Renal cortical epithelial cell (primary cell): Measurements from ENCODE around the gene PAFAH1B1. TPM values are rescaled to one million over a fixed set of nuclear protein-coding genes. Genes with fewer than 3 reads are reported as not detected.
"Not testable (repeated sequence)": the region's sequence is repeated elsewhere in the genome, so short reads cannot be mapped to it uniquely, and the experiment has no call there.

Experiments
- DNase-seq: peaks from one replicate; pipeline ENCODE4 v3.0.0-alpha.2; 2011; ENCODE audit warnings: low read depth
- total RNA-seq: library from RNA; depleted of rRNA; stranded (reverse); fragments of >200 nt; gene quantifications from 2 replicates; pipeline ENCODE4 v1.2.3, GENCODE V29; 2014

PAFAH1B1 gene
- total RNA-seq, 1 donor from 2014 or later, result 169 TPM

DNA sequence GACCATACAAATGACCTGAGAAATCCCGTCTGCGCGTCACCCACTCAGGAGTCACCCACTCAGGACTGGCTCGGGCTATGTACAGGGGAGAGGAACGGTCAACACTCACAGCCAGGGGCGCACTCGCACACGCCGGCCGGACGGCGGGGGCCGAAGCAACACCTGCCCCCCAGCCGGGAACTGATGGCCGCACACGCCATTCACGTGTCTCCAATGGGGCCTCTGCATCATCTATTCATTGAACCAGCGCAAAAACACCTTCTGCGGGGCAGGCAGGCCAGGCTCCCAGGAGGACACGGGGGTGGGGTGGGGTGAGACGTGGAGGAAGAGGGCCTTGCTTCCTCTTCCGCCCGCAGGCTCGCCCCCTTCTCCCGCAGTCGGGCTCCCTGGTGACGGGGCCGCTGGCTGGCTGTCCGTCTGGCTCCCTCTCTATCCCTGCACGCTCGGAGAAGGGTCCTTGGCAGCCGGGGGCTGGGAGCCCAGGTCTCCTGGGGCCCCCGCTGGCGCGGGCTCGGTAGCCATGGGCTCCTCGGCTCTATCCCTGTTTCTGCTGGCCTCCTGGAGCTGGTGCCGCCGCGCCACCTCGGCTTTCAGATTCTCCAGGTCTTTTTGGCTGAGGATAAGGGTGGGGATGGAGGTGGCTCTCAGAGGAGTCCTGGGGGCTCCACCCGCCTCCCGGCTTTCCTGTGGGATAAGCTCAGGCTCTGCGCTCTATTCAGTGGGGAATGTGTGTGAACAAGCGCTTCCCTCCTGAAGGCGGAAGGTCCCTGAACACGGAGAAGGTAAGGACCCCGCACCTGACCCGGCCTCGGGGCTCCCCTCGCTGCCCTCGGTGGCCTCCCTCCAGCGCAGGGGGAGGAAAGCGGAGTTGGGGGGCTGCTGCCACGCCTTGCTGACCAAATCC, 97.0 kb downstream of the PAFAH1B1 start:
- no peak for DNase-seq

DNA sequence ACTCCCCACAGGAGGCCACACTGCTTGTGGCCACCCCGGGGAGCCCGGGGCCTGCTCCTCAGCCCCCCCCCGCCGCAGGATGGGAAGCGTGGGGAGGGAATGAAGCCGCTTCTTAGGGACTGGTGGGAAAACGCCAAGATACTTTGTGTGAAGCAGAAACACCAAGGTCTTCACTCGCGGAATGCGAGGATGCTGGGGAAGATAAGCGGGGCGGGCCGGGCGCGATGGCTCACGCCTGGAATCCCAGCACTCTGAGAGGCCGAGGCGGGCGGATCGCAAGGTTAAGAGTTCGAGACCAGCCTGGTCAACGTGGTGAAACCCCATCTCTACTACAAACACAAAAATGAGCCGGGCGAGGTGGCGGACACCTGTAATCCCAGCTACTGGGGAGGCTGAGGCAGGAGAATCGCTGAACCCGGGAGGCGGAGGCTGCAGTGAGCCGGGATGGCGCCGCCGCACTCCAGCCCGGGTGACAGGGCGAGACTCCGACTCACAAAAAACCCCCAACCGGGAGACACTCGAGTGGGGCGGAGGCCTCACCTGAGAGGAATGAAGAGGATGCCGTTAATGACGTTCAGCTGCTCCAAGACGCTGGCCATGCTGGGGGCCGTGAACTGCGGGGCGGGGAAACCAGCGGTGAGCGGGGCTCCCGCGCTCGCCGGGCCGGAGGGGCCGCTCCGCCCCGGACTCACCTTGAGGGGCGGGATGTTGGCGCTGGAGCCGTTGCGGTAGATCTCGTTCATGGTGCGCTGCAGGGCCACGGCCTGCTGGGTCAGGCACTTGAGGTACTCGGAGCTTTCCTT, 97.8 kb downstream of the PAFAH1B1 start:
- no peak for DNase-seq

DNA sequence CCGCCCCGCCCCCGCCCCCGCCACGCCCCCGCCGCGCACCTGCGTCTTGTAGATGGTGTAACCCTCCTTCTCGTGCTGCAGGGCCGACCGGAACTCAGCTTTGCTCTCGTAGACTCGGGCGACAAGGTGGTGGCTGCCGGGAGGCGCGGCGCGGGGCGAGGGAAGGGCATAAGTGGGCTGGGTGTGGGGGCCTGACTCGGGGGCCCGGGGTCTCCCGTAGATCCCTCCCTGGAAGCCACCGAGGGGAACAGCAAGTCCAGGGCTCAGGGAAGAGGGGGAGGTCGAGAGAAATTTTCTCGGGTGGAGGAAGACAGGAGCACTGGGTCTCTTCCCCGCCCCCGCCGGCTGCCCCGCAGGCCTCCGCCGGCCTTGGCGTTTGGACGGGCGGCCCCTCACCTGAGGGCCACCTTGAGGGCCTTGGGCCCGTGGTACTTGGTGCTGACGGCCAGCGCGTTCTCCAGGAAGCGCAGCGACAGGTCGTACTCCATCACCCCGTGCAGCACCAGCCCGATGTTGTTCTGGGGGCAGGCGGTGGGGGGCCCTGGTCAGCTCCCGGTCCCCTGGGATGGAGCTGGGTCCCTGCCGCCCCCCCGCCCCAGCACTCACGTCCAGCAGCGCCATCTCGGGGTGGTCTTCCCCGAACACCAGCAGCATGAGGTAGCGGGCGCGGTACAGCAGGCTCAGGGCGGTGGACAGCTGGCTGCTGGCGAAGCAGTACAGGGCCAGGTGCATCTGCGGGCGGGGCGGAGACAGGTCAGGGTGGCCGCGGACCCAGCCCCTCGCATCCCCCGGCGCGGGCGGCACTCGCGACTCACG, 98.7 kb downstream of the PAFAH1B1 start:
- DNase-seq, result no peak

DNA sequence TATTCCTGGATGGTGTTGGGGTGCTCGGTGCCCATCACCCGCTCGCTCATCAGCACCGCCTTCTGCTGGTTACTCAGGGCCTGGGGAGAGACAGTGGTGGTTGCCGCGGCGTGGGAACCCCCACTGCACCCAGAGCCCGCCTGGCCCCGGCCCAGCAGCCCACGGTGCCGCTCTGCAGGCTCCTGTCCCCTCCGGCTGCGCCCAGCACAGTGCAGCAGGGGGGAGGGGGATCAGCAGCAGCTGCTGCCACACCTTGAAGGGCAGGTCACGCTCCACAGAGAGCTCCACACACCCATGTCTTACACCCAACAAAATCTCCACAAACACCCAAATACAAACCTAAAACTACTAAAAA, 99.3 kb downstream of the PAFAH1B1 start:
- no peak for DNase-seq

DNA sequence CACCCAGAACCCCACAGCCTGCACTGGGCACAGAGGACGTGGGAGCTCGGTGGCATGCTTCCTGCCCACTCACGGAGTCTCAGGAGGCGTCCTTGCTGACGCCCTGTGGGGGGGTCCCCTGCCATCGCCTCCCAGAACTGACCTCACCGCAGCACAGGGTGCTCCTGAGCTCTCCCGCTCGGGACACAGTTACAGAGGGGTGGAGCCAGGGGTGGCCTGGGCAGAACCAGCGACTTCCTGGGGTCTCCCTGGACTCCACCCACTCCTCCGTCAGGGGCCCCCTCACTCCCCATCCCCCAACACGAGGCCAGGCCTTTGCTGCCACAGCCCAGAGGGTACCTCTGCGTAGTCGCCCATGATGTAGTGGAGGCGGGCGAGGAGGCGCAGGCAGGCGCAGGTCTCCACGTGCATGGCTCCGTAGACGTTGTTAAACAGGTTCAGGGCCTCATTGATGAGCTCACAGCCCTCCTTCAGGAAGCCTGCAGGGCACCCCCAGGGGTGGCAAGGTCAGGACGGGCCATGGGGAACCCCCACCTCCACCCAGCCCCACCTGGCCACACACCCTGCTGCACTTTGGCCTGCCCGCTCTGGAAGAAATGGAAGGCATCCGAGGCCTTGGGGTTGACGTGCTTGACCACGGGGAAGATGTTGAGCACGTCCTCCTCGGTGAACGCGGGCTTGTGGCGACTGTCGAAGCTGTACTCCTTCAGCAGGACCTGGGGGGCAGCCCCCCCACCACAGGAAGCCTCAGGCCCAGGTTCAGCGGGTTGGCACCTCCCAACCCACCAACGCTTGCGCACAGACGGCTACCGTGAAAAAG, 100.3 kb downstream of the PAFAH1B1 start:
- DNase-seq, result no peak

DNA sequence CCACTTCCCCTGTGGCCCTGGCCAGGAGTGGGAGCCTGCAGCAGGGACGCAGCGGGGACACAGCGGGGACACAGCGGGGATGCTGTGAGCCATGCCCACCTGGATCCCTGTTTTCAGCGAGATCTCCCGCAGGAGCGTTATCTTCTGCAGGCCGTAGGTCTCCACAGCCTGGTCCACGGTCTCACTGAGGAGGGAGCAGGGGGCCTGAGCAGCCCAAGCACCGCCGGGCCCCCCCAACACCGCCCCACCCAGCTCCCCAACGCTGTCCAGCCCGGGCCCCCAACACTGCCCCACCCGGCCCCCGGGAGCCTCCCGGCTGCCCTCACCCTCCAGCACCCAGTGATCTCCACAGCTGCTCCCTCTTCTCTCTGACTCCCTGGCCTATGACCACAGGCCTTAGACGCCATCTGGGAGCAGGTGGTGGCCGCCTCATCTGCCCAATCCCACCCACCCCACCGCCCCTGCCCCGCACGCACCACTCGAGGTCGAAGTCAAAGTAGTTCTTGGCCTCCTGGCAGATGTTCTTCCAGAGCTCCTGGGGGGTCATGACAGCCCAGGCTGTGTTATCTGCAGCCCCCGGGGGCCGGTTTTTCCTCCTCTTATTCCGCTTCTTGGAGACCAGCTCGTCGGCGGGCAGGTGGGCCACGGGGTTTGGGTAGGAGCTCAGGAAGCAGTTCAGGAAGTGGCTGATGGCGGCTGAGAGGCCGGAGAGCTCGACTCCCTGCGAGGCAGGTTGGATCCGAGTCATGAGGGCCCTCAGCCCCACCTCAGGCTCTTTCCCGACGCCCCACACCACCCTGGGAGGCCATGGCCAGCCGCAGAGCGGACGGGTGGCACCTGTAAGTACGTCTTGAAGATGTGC, 101.2 kb downstream of the PAFAH1B1 start:
- DNase-seq, result no peak

DNA sequence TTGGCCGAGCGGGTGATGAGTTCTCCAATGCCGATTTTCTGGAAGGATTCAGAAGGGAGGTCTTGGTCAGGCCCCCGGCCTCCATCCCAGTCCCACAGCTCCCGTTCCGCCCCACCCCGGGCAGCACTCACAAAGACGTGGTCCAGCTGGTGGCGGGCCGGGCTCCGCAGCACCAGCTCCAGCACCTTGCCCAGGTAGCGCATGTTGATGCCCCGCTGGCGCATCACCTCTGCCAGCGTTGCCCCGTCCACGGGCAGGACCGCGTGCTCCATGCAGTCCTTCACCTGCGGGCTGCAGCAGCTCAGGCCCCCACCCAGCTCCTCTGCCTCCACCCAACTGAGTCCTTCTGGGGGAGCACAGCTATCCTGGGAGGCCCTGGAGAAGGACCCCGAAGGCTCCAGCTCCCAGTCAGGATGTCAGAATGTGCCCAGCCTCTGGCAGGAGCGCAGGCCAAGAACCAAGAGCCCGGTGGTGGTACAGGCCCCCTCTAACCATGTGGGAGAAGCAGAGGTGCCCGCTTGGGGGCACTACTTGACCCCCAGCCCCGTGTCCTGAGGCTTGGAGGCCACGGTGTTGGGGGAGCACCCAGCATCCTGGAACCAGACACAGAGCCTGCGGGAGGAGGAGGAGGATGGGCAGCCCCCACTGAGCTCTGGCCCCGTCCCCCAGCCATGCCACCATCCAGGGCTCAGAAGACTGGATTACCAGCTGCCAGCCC, 101.9 kb downstream of the PAFAH1B1 start:
- DNase-seq, result no peak

DNA sequence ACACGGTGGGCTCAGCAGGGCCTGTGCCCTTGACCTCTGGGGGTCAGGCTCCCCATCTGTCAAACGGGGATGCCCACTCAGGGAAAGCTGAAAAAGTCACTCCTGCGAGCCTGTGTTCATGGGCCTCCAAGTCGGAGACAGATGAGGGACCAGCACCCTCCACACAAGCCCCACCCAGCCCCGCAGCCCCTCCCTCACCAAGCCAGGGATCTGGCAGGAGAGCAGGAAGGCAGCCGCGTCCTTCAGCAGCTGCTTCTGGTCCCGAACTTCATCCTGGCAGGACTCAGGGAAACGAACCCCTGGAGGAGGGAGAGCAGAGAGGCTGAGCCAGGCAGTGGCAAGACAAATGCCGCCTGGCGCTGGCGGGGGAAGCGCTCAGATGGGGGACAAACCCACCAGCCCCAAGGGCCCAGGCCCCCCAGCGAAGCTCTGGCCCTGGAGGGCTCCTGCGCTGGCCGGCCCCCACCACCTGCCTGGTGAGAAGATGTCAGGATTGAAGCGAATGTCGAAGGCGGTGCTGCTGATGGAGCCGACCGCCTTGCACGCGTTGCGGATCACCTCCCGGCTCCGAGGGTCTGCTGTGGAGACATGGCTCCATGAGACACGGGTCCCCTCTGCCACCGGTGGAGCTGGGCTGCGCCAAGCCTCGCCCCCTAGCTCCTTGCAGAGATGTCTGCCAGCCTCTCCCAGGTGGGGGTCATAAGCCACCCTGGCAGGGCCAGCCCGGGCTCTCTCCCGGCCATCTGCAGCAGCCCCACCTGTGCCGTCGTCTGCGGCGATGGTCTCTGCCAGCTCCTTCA, 102.7 kb downstream of the PAFAH1B1 start:
- DNase-seq, result no peak

DNA sequence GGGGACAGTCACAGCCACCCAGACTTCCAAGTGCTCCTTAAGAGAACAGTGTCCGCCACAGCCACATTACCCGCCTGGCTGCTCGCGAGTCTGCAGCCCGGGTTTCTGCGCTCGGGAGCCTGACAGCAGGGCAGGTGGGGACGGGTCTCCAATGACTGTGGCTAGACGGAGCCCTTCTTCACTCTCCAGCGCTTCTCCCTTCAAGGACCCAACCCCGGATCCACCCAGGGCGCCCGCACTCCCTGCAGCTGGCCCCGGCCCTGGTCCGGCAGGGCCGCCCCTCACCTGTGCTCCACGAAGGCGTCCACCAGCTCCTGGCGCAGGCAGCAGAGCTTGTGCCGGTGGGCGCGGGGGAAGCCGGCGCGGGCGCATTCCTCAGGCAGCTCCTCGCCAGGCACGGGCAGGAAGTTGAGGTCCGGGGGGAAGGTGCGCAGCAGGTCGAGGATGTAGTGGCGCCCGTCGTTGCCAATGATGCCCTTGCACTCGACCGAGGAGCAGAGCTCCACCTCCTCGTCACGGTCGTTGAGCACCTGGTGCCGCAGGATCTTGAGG, 104.2 kb downstream of the PAFAH1B1 start:
- no peak for DNase-seq

DNA sequence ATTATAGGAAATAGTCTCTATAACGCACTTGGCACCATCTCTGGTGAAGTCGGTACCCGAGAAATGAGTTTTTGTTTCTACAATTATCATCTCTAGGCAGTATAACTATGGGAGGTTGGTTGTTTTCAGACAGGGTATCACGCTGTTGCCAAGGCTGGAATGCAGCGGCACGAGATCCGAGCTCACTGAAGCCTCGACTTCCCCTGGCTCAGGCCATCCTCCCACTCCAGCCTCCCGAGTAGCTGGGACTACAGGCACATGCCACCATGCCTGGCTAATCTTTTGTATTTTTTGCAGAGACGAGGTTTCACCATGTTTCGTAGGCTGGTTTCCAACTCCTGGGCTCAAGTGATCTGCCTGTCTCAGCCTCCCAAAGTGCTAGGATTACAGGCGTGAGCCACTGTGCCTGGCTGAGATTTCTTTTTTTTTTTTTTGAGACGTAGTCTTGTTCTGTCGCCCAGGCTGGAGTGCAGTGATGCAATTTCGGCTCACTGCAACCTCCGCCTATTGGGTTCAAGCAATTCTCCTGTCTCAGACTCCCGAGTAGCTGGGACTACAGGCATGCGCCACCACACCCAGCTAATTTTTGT, 105.9 kb downstream of the PAFAH1B1 start:
- not testable (repeated sequence) for DNase-seq

DNA sequence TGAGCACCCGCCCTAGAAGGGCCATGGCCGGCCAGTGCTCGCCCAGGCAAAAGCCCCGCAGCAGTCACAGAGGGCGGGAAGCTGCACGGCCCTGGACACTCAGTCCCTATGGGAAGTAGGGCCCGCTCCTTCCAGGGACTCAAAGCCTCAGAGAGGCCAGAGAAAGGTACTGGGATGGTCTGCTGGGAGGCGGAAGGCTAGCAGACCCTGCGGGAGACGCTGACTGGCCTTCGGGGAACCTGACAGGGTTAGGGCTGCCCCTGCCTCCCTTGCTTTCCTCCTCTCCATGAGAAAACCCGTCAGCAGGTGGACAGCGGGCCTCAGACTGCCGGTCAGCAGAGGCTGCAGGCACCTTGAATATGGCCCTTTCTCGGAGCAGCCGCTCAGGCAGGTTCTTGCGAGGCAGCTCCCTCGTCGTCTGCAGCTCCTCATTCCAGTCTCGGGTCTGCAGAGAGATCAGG, 106.6 kb downstream of the PAFAH1B1 start:
- no peak for DNase-seq

DNA sequence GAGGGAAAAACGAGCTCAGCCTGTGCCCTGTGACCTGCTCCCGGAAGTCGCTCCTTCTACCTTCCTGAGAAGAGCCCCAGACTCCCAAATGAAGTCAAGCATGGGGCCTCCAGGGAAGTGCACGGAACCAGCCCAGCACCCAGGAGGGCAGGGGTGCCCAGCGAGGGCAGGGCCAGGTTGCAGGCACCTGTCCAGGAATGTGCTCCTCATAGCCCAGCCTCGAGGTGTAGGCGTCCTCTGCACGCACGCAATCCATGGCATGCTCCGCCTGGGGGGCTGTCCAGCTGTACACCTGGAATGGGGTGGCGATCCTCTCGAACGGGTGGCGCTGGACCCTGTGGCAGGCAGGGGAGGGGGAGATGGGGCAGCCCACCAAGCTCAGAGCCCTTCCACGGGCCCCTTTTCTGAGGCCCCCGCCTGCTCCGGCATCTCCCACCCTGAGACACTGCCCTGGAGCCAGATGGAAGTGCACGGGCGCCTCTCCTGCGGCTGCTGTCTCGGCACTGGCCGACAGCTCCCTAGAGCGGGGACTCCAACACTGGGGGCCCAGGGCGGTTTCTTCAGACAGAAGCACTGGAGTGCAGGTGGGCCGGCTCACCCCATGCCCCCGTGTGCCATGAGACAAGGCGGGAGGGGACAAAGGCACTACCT, 107.2 kb downstream of the PAFAH1B1 start:
- DNase-seq, result no peak

DNA sequence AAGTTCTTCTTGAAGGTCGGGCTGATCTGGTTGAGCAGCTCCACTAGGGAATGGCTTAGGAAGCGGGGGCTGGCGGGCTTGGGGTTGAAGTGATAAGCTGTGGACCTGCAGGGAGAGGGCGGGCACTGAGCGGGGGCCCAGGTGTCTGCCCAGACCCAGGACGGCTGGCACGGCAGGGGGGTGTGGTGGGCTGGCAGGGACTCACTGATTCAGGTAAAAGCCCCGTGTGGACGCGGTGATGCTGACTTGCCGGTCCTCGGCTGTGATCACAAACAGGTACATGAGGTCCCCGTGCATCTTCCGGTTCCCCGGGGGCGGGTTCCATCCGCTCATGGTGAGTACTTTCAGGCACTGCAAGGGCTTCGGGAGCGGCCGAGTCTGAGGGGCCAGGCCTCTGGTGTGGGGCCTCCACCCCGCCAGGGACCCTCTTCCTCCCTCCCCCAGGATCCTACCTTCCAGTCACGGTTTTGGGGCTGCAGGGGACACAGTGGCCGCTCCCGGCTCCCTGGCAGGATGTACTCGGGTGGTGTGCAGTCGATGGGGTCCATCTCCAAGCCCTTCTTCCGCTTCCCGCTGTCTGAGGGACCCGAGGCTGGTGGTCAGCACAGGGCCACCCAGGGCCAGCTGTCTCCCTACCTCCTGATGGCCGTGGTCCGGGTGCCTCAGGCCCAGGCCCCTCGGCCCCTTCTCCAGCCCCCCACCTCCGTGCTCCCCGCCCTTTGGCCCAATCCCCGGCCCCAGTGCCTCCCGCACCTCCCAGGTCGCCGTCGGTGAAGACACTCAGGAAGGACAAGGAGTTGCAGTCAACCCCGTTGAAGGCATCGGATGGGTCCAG, 107.9 kb downstream of the PAFAH1B1 start:
- DNase-seq, result no peak

DNA sequence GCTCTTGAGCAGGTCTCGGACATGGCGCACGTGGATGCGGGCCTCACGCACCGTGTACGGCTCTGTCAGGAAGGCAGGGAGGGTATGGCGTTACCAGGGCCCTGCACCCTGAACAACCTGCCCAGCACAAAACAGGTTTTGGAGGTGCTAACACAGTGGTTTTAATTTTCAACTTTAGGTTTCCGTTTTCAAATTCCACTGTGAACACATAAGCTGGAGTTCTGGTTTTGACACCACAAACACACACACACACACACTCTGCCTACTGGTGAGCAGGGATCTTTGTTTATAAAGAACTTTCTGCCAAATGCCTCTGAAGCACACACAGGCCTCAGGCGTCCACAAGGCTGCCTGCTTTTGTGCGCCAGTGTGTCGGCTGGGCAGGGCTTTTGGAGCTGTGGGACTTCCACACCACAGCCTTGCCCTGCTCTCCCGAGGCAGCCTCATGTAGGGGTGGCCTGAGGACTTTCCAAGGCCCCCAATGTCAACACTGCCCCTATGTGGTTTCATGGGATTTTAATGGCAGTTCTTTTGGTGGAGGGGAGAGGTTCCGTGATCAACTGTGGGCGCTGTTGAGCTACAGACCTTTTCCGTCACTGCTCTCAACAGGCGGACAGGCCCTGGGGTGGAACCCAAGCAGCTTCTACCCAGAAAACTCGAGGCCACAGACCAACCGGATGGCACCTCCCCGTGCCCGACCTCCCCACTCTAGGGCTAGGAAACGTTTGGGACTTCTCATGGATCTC, 108.7 kb downstream of the PAFAH1B1 start:
- no peak for DNase-seq

DNA sequence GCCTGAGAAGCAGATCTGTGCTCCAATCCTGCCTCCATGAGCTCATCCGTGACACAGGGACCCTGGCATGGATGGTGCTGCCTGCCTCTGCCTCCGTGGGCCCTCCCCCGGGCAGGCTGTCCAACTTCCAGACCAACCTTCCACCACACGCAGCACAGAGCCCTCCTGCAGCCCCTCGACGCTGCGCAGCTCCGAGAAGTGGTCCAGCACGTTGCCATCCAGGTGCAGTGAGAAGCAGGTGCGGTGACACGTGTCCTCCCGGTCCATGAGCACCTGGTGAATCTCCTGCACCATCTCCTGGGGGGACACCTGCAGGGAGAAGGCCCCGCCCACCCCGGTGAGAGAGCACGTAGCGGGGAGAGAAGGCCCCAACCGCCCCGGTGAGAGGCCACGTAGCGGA, 109.7 kb downstream of the PAFAH1B1 start:
- no peak for DNase-seq

DNA sequence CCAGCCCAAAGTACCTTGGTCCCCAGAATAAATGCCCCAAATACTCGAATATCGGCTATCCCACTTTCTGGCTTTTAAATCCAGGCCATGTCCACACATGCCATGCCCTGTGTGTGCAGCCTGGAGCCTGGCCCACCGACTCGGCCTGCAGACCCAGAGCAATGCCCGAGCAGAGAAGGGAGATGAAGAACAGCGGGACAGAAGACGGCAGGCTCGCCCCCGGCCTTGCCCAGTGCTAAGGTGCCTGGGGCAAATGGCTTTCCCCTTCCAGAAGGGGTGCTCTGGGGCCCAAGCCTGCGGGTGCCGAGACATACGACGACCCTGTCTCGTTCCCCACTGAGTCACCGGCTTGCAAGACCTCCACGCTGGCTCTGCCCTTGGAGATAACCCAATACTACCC, 110.2 kb downstream of the PAFAH1B1 start:
- no peak for DNase-seq
